GM12878 (cell line): ENCODE measurements around the gene HIPK4. TPM values are rescaled to one million over a fixed set of nuclear protein-coding genes. Genes with fewer than 3 reads are reported as not detected.

Experiments used
- BCLAF1 ChIP-seq: fragments of 450-650 bp; IDR thresholded peaks from 2 replicates; pipeline ENCODE4 v1.6.1; 2017; ENCODE audit warnings: antibody characterized with exemption, mild to moderate bottlenecking, moderate library complexity
- FOS ChIP-seq: IDR thresholded peaks from 3 replicates; pipeline ENCODE4 v1.6.1; 2011; ENCODE audit warnings: borderline replicate concordance; ENCODE audit not compliant: insufficient read length; ENCODE audit errors: extremely low read depth
- GATAD2B ChIP-seq: fragments of 450-650 bp; conservative IDR thresholded peaks from 2 replicates; pipeline ENCODE4 v1.6.1; 2017; ENCODE audit warnings: low read depth, mild to moderate bottlenecking, moderate library complexity
- IKZF1 ChIP-seq: fragments of 450-650 bp; conservative IDR thresholded peaks from 2 replicates; pipeline ENCODE4 v1.6.1; 2017; ENCODE audit warnings: antibody characterized with exemption, mild to moderate bottlenecking
- NBN ChIP-seq: fragments of 450-650 bp; IDR thresholded peaks from 2 replicates; pipeline ENCODE4 v1.6.1; 2016
- NFYA ChIP-seq: IDR thresholded peaks from 2 replicates; pipeline ENCODE4 v1.6.1; 2011; ENCODE audit warnings: low read depth, mild to moderate bottlenecking, low read length, improper control_type of control experiment, borderline replicate concordance
- POLR2AphosphoS5 ChIP-seq: IDR thresholded peaks from 2 replicates; pipeline ENCODE4 v1.6.1; 2011; ENCODE audit warnings: mild to moderate bottlenecking, low read length, inconsistent platforms
- POU2F2 ChIP-seq: IDR thresholded peaks from 3 replicates; pipeline ENCODE4 v1.6.1; 2011; ENCODE audit warnings: low read depth, mild to moderate bottlenecking, low read length, borderline replicate concordance
- RFX5 ChIP-seq: IDR thresholded peaks from 2 replicates; pipeline ENCODE4 v1.6.1; 2011; ENCODE audit warnings: low read depth, low read length, improper control_type of control experiment
- RUNX3 ChIP-seq: IDR thresholded peaks from 2 replicates; pipeline ENCODE4 v1.6.1; 2012; ENCODE audit warnings: low read length, inconsistent platforms
- SIN3A ChIP-seq: IDR thresholded peaks from 2 replicates; pipeline ENCODE4 v1.6.1; 2012; ENCODE audit warnings: low read depth, low read length, improper control_type of control experiment
- SMAD1 ChIP-seq: fragments of 450-650 bp; IDR thresholded peaks from 2 replicates; pipeline ENCODE4 v1.6.1; 2018; ENCODE audit warnings: mild to moderate bottlenecking, low read depth; ENCODE audit not compliant: partially characterized antibody
- TCF12 ChIP-seq: IDR thresholded peaks from 2 replicates; pipeline ENCODE4 v1.6.1; 2011; ENCODE audit warnings: low read depth, mild to moderate bottlenecking, low read length
- ZBTB4 ChIP-seq: fragments of 450-650 bp; formaldehyde crosslinking; IDR thresholded peaks from 2 replicates; pipeline ENCODE4 v1.4.0; 2022; ENCODE audit warnings: mild to moderate bottlenecking, moderate library complexity
- ZNF207 ChIP-seq: fragments of 450-650 bp; IDR thresholded peaks from 2 replicates; pipeline ENCODE4 v1.6.1; 2014; ENCODE audit warnings: antibody characterized with exemption, mild to moderate bottlenecking, borderline replicate concordance
- ZNF217 ChIP-seq: fragments of 450-650 bp; IDR thresholded peaks from 2 replicates; pipeline ENCODE4 v1.6.1; 2017; ENCODE audit warnings: antibody characterized with exemption, mild to moderate bottlenecking
- ZNF24 ChIP-seq: fragments of 450-650 bp; IDR thresholded peaks from 2 replicates; pipeline ENCODE4 v1.6.1; 2017; ENCODE audit warnings: antibody characterized with exemption, mild to moderate bottlenecking
- ZNF687 ChIP-seq: fragments of 450-650 bp; IDR thresholded peaks from 2 replicates; pipeline ENCODE4 v1.6.1; 2017; ENCODE audit warnings: mild to moderate bottlenecking, moderate library complexity
- polyA plus RNA-seq, 11 experiments: library from polyadenylated mRNA; depleted of rRNA in 4 of 11; unstranded in 6 of 11; stranded (reverse) in 5 of 11; fragments of >200 nt; fragmentation: Nextera tagmentation in 4 of 11; fragmentation: Illumina TruSeq in 1 of 11; extraction: Ambion mirVana in 4 of 11; extraction: Trizol in 1 of 11; gene quantifications; 1 replicate in 1 of 11; 2 replicates in 10 of 11; pipeline versions ENCODE4 v1.2.1 to v1.2.3, GENCODE V29; 2011 to 2016; ENCODE audit warnings: inconsistent platforms in 2 of 11, missing spikeins in 2 of 11, low read depth in 1 of 11
- total RNA-seq, 4 experiments: library from RNA; depleted of rRNA in 3 of 4; stranded (reverse); fragments of >200 nt in 3 of 4; fragmentation: Illumina TruSeq in 1 of 4; extraction: Trizol in 1 of 4; gene quantifications; 2 replicates each; pipeline versions ENCODE4 v1.2.1 to v1.2.3, GENCODE V29; 2013 to 2021

HIPK4 gene
- total and polyA plus RNA-seq, 10 of the 15 experiments (the other 5 are each of a cell fraction or from before 2014, with no cell fraction given) = 0.07 to 0.13 (median 0.08) TPM; not detected in 7

DNA sequence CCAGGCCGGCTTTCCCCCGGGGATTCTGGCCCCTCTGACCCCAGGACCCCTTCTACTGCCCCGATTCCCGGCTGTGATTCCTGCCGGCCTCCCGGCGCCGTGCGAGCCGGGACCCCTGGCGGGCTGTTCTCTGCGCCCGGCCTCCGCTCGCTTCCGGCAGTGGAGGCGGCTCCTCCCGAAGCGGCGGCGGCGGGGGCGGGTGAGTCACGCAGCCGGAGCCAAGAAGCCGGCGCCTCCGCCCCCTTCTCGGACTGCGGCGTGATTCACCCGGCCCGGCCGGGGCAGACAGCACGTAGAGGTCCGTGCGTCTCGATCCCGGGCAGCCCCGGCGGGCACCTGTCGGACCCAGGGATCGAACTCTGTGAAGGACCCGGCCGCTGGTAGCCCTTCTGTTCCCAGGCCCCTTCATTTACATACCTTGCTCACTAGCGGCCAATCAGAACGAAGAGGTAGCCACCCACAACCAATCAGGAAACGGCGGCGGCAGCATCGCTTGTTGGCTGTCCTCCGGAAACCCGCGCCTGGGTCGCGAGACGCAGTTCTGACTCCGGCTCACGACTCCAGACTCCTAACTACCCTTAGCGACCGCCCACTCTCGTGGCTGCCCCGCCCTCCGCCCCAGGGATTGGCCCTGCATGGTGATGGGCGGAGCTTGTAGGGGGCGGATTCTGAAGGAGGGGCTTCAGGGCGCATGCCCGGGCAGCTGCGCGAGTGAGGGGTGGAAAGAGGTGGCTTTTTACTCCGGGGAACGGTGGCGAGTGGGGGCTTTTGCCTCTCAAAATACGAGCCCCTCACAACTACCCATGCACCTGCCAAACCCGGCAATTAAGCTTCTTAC is 35.7 kb upstream of the HIPK4 start, which contains the start of gene SERTAD1 (continued):
- no peak for TF ChIP-seq ZBTB4 (CRISPR knock-in tag)
- peak; percentile 82; the same call in 1 of the 2 replicates for TF ChIP-seq ZNF217
- TF ChIP-seq RFX5 = peak; percentile 94
- TF ChIP-seq ZNF24 = no peak
- TF ChIP-seq TCF12 = peak; percentile 10; the same call in 1 of the 2 replicates
- TF ChIP-seq IKZF1 = peak; percentile 76
- TF ChIP-seq BCLAF1 = no peak
- TF ChIP-seq RUNX3 = no peak; the same call in 1 of the 2 replicates
- TF ChIP-seq NFYA = peak; percentile 4; the same call in 1 of the 2 replicates
- TF ChIP-seq NBN = peak; percentile 36; the same call in 1 of the 2 replicates
- peak; percentile 97 for TF ChIP-seq POU2F2
- peak; percentile 86 for TF ChIP-seq ZNF207
- 0 out of 2 replicates have a peak, but pooled peaks have one; percentile 32 for TF ChIP-seq SIN3A
- TF ChIP-seq GATAD2B = peak; percentile 90
- peak; percentile 15; the same call in 1 of the 2 replicates for TF ChIP-seq ZNF687
- peak; percentile 89 for TF ChIP-seq FOS
- peak; percentile 98 for TF ChIP-seq POLR2AphosphoS5
- TF ChIP-seq SMAD1 = peak; percentile 48
